ENCODE measurements around the gene OGFOD3.
"Not testable (repeated sequence)": the region's sequence is repeated elsewhere in the genome, so short reads cannot be mapped to it uniquely, and the experiment has no call there.

OGFOD3 gene

GRCh38 chr17:82371333-82372248 lies 46.8 kb downstream of the OGFOD3 start, which contains the start of gene UTS2R:
UTS2R (plus strand) TSS chr17:82371765; CDS start chr17:82374325, 2,560 bp downstream.
- no peak for DNase-seq

- no peak for DNase-seq
Observed at GRCh38 chr17:82370471-82371332, 47.7 kb downstream of the OGFOD3 start.

- DNase-seq: no peak
Observed at GRCh38 chr17:82369211-82369610, 49.2 kb downstream of the OGFOD3 start.

GRCh38 chr17:82367724-82368524 lies 50.5 kb downstream of the OGFOD3 start:
- no peak for DNase-seq

GRCh38 chr17:82366749-82367148 lies 51.6 kb downstream of the OGFOD3 start:
- DNase-seq: peak; percentile 44

GRCh38 chr17:82365606-82366295 lies 52.6 kb downstream of the OGFOD3 start:
- DNase-seq: no peak

GRCh38 chr17:82361885-82362633 lies 56.3 kb downstream of the OGFOD3 start:
- no peak for DNase-seq

- DNase-seq: not testable (repeated sequence)
Observed at GRCh38 chr17:82359451-82360074, 58.8 kb downstream of the OGFOD3 start.

- DNase-seq: peak; percentile 20
Observed at GRCh38 chr17:82358465-82359350, 59.7 kb downstream of the OGFOD3 start, which contains the start of gene TEX19. TEX19 (plus strand) TSS chr17:82359247; CDS start chr17:82362151, 2,904 bp downstream.

- DNase-seq: no peak
Observed at GRCh38 chr17:82357394-82357793, 61.0 kb downstream of the OGFOD3 start.

GRCh38 chr17:82356845-82357355 lies 61.5 kb downstream of the OGFOD3 start:
- no peak for DNase-seq

- DNase-seq: no peak
Observed at GRCh38 chr17:82355770-82356427, 62.5 kb downstream of the OGFOD3 start.

- DNase-seq: no peak
Observed at GRCh38 chr17:82354804-82355308, 63.5 kb downstream of the OGFOD3 start.

- DNase-seq: no peak
Observed at GRCh38 chr17:82353484-82353883, 64.9 kb downstream of the OGFOD3 start.

- peak; percentile 66 for DNase-seq
Observed at GRCh38 chr17:82351713-82352488, 66.5 kb downstream of the OGFOD3 start.

- DNase-seq: no peak
Observed at GRCh38 chr17:82351254-82351712, 67.1 kb downstream of the OGFOD3 start.

- no peak for DNase-seq
Observed at GRCh38 chr17:82350182-82351030, 68.0 kb downstream of the OGFOD3 start.
